ENCODE data around the gene COX4I1. TPM values are rescaled to one million over a fixed set of nuclear protein-coding genes. Genes with fewer than 3 reads are reported as not detected.

COX4I1 gene
- total RNA-seq, 4 donors from 2014 or later: 516 to 726 (median 632) TPM

DNA sequence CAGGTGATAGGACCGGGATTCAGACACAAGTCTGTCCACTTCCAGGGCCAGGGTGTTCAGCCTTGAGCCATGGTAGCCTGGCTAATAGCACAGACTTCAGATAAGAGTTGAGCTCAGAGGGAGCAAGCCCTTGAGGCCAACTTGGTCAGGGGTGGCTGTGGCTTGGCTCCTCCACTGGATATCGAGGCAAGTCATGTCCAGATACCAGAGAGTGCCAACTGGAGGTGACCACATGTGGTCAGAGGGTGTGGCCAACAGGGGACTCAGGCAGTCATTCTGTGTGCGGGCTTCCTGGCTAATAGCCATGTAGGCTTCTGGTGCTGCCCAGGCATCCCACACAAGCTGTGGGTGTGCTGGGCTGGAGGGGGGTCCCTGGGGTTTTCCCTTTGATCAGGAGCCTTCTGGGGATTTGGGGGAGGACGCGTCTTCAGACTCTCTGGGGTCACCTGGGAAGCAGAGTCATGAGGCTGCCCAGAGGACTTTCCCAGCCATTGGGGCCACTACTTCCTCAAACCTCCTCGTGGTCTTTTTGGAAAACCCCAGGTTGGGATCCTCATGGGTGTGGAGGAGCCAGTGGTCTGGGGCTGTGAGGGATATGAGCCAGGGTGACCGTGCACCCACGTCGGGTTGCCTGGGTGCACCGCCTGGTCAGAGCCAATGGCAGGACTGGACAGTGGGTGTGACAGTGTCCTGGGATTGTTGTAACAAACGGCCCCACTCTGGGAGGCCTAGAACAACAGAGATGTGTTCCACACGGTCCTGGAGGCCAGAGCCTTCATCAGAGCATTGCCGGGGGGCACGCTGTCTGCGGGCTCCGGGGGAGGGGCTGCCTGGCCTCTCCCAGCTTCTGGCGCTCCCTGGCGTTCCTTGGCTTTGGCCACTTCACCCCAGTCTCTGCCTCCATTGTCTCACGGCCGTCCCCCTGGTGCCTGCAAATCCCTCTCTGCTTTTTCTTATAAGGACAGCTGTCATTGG is 25.0 kb downstream of the COX4I1 start:
- no peak for DNase-seq
- Histone ChIP-seq H3K4me3 (replicated peaks in 1 of 3) (no peak overlapping the region), H3K9me3 (no peaks in the 10 kb centered on the region), H3K27me3 (no peaks in the 10 kb centered on the region), H3K27ac (no peak overlapping the region), H3K36me3 (no peaks in the 10 kb centered on the region), H3K4me1 (peaks cover 0 to 9% of the 10 kb centered on the region in 2 donors)
- 84 to 86% methylated on average over 18 to 20 of the region's 20 CpGs for WGBS, 2 donors
- intact Hi-C loops (cut with DNase I): loop anchor here (5.0 kb wide), 1 partner anchor 163 kb away; no protein-coding TSS in a partner anchor
- TF ChIP-seq CTCF (IDR thresholded peaks at IDR 0.05) (no peak), POLR2A (IDR thresholded peaks at IDR 0.05) (no peak)

DNA sequence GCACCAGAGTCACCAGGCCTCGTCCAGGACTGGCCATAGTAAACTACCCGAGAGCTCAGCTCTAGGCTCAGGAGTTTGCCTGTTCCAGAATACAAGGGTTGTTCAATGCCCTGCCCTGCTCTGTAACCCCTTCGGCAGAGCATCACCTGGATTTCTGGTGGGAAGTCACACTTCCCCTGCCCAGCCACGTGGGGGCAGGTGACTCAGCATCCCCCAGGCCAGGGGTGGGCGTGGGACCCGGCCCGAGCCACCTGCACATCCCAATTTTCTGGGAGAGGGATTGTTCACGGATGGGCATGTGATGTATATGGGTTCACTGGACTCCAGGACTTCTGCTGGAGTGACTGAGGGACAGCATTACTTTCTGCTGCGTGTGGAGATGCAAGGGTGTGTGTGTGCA is 25.8 kb downstream of the COX4I1 start:
- no peak for TF ChIP-seq CTCF (IDR thresholded peaks at IDR 0.05)
- no peak for TF ChIP-seq POLR2A (IDR thresholded peaks at IDR 0.05)
- Histone ChIP-seq H3K36me3 (no peaks in the 10 kb centered on the region), H3K4me3 (replicated peaks in 1 of 3) (no peak overlapping the region), H3K9me3 (no peaks in the 10 kb centered on the region), H3K27me3 (no peaks in the 10 kb centered on the region), H3K4me1 (peaks cover 0 to 9% of the 10 kb centered on the region in 2 donors), H3K27ac (no peak overlapping the region)
- no peak for DNase-seq
- intact Hi-C loops (cut with DNase I): no loop called here
- WGBS, 2 donors: 57 to 71% methylated on average over 8 to 9 of the region's 9 CpGs

DNA sequence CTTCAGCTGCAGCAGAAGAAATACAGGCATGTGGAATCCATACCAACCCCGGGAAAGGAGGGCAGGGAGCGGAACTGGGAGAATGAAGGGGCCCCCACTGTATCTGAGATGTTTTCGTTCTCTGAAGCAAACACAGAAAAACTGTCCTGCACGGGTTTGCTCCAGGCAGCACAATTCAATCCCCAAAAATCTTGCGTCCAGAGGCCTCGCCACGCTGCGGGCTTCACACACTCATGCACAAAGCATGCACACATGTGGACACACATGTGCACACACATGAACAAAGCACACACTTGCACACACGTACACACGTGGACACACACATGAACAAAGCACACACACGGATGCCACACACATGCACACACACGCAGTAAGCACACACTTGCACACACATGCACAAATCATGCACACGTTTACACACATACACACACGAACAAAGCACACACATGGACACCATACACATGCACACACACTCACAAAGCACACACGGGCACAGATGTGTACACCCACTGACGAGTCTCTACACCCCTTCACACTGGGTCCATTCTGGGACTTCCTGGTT is 27.3 kb downstream of the COX4I1 start:
- no peaks in the 10 kb centered on the region for H3K36me3 ChIP-seq
- H3K4me1 ChIP-seq: peaks cover 0 to under 1% of the 10 kb centered on the region in 2 donors
- DNase-seq: no peak
- no peak overlapping the region for H3K27ac ChIP-seq
- TF ChIP-seq CTCF (IDR thresholded peaks at IDR 0.05) (no peak), POLR2A (IDR thresholded peaks at IDR 0.05) (no peak)
- no peak overlapping the region for H3K4me3 ChIP-seq (replicated peaks in 1 of 3)
- H3K9me3 ChIP-seq: no peaks in the 10 kb centered on the region
- intact Hi-C loops (cut with DNase I): no loop called here
- 88 to 91% methylated on average over 16 of the region's 16 CpGs for WGBS, 2 donors
- H3K27me3 ChIP-seq: no peaks in the 10 kb centered on the region

GRCh38 chr16:85828166-85828565 is 28.7 kb downstream of the COX4I1 start:
- no peaks in the 10 kb centered on the region for H3K36me3 ChIP-seq
- H3K4me3 ChIP-seq (replicated peaks in 1 of 3): no peak overlapping the region
- WGBS, 2 donors: 45 to 64% methylated on average over 9 of the region's 9 CpGs
- no peak for DNase-seq
- no peaks in the 10 kb centered on the region for H3K27me3 ChIP-seq
- no peaks in the 10 kb centered on the region for H3K9me3 ChIP-seq
- no peak for TF ChIP-seq POLR2A (IDR thresholded peaks at IDR 0.05)
- TF ChIP-seq CTCF (IDR thresholded peaks at IDR 0.05): no peak
- H3K4me1 ChIP-seq: no peaks in the 10 kb centered on the region
- no peak overlapping the region for H3K27ac ChIP-seq
- intact Hi-C loops (cut with DNase I): no loop called here

Measured in thyroid gland (tissue), 4 donors.